K562 (cell line): ENCODE results near the gene PGK2. TPM values are rescaled to one million over a fixed set of nuclear protein-coding genes. Genes with fewer than 3 reads are reported as not detected.

Experiments
- CHD4 ChIP-seq: fragments of 200-600 bp; sonication (generic); IDR thresholded peaks from 3 replicates; pipeline ENCODE4 v1.6.1; 2012; ENCODE audit warnings: low read depth, mild to moderate bottlenecking, mixed read lengths, low read length, inconsistent platforms; ENCODE audit not compliant: insufficient read depth, insufficient replicate concordance, poor library complexity, severe bottlenecking
- FOXJ2 ChIP-seq: fragments of 200-800 bp; sonication (Bioruptor generic); IDR thresholded peaks from 2 replicates; pipeline ENCODE4 v1.6.1; 2016; ENCODE audit warnings: missing genetic modification characterization, missing compliant biosample characterization
- GATAD2B ChIP-seq: fragments of 450-650 bp; IDR thresholded peaks from 2 replicates; pipeline ENCODE4 v1.6.1; 2017; ENCODE audit warnings: mild to moderate bottlenecking, borderline replicate concordance
- HMBOX1 ChIP-seq: sonication (generic); IDR thresholded peaks from 2 replicates; pipeline ENCODE4 v1.6.1; 2016
- NCOA1 ChIP-seq: fragments of 450-650 bp; IDR thresholded peaks from 2 replicates; pipeline ENCODE4 v1.6.1; 2016; ENCODE audit warnings: low read depth
- NELFE ChIP-seq: IDR thresholded peaks from 2 replicates; pipeline ENCODE4 v1.6.1; 2011; ENCODE audit warnings: mild to moderate bottlenecking; ENCODE audit not compliant: insufficient read depth, insufficient read length
- PHB2 ChIP-seq: fragments of 450-650 bp; IDR thresholded peaks from 2 replicates; pipeline ENCODE4 v1.6.1; 2017; ENCODE audit warnings: low read depth
- POU5F1 ChIP-seq: fragments of 150-350 bp; IDR thresholded peaks from 2 replicates; pipeline ENCODE4 v1.6.1; 2014; ENCODE audit warnings: borderline replicate concordance, low read length, low read depth, mild to moderate bottlenecking; ENCODE audit not compliant: partially characterized antibody
- SETDB1 ChIP-seq: IDR thresholded peaks from one replicate; pipeline ENCODE4 v1.6.1; 2012; ENCODE audit warnings: low read length, control low read depth, inconsistent platforms
- SMARCE1 ChIP-seq: fragments of 450-650 bp; IDR thresholded peaks from 2 replicates; pipeline ENCODE4 v1.7.1; 2016; ENCODE audit warnings: mild to moderate bottlenecking
- STAT6 ChIP-seq: sonication (generic); formaldehyde crosslinking; IDR thresholded peaks from 2 replicates; pipeline ENCODE4 v1.8.1; 2023; ENCODE audit warnings: mild to moderate bottlenecking, missing genetic modification reagents
- TAL1 ChIP-seq: fragments of 450-650 bp; IDR thresholded peaks from 2 replicates; pipeline ENCODE4 v1.6.1; 2016; ENCODE audit warnings: mild to moderate bottlenecking
- ZNF263 ChIP-seq: sonication (generic); formaldehyde crosslinking; IDR thresholded peaks from 2 replicates; pipeline ENCODE4 v1.8.0; 2022; ENCODE audit warnings: mild to moderate bottlenecking, missing genetic modification reagents, borderline replicate concordance
- ZZZ3 ChIP-seq: fragments of 450-650 bp; IDR thresholded peaks from 2 replicates; pipeline ENCODE4 v1.6.1; 2016; ENCODE audit warnings: antibody characterized with exemption, mild to moderate bottlenecking, moderate library complexity
- polyA plus RNA-seq, 8 experiments: library from polyadenylated mRNA; depleted of rRNA in 4 of 8; stranded (reverse) in 5 of 8; unstranded in 3 of 8; fragments of >200 nt; fragmentation: Nextera tagmentation in 2 of 8; fragmentation: Illumina TruSeq in 1 of 8; extraction: Ambion mirVana in 2 of 8; extraction: Trizol in 1 of 8; gene quantifications; 2 replicates each; pipeline versions ENCODE4 v1.2.1 to v1.2.3, GENCODE V29; 2011 to 2014; ENCODE audit warnings: inconsistent platforms in 1 of 8, missing spikeins in 1 of 8
- total RNA-seq, 7 experiments: library from RNA; depleted of rRNA in 6 of 7; stranded (reverse); fragments of >200 nt in 6 of 7; fragmentation: Illumina TruSeq in 2 of 7; extraction: Trizol in 2 of 7; gene quantifications; 2 replicates each; pipeline versions ENCODE4 v1.2.1 to v1.2.3, GENCODE V29; 2011 to 2021; ENCODE audit warnings: low replicate concordance in 1 of 7
- TF ChIP-seq, protein P1 (sequence below): fragments of 250-450 bp; sonication (Bioruptor Pico); IDR thresholded peaks from 2 replicates; pipeline ENCODE4 v1.4.0; 2020; ENCODE audit warnings: mild to moderate bottlenecking, moderate library complexity, borderline replicate concordance
- TF ChIP-seq, protein P2 (sequence below): fragments of 450-650 bp; IDR thresholded peaks from 2 replicates; pipeline ENCODE4 v1.6.1; 2017; ENCODE audit warnings: antibody characterized with exemption, mild to moderate bottlenecking

Gene PGK2
- total and polyA plus RNA-seq, 9 of the 15 experiments (the other 6 are each of a cell fraction or from before 2014, with no cell fraction given): not detected

DNA sequence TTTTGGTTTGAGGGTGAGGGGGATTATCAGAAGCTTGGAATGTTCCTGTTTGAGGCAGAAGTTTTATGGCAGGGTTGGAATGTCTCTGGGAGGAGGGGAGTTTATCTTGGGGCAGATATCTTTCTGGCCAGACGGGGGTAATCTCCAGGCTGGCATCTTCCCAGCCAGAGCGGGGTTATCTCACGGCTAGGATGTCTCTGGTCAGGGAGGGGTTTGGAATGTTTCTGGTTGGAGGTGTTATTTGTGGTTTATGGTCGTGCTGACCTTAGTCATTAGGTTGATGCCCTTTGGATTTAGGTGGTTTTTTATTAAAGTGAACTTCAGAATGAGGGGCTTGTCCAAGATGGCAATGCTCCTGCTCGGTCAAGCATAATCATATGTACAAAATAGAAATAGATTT is 14.8 kb downstream of the PGK2 start (continued):
- TF ChIP-seq FOXJ2 (peak; percentile 36; the same call in 1 of the 2 replicates), CHD4 (no peak), PHB2 (peak; percentile 52; the same call in 1 of the 2 replicates), GATAD2B (0 out of 2 replicates have a peak, but pooled peaks have one; percentile 35), NELFE (no peak), STAT6 (CRISPR knock-in tag) (no peak), SETDB1 (no peak), TAL1 (peak; percentile 77), SMARCE1 (peak; percentile 73), ZZZ3 (no peak), ZNF263 (CRISPR knock-in tag) (no peak), POU5F1 (no peak), NCOA1 (peak; percentile 35; the same call in 1 of the 2 replicates), HMBOX1 (peak; percentile 13; the same call in 1 of the 2 replicates)
- TF ChIP-seq, protein P1, sequence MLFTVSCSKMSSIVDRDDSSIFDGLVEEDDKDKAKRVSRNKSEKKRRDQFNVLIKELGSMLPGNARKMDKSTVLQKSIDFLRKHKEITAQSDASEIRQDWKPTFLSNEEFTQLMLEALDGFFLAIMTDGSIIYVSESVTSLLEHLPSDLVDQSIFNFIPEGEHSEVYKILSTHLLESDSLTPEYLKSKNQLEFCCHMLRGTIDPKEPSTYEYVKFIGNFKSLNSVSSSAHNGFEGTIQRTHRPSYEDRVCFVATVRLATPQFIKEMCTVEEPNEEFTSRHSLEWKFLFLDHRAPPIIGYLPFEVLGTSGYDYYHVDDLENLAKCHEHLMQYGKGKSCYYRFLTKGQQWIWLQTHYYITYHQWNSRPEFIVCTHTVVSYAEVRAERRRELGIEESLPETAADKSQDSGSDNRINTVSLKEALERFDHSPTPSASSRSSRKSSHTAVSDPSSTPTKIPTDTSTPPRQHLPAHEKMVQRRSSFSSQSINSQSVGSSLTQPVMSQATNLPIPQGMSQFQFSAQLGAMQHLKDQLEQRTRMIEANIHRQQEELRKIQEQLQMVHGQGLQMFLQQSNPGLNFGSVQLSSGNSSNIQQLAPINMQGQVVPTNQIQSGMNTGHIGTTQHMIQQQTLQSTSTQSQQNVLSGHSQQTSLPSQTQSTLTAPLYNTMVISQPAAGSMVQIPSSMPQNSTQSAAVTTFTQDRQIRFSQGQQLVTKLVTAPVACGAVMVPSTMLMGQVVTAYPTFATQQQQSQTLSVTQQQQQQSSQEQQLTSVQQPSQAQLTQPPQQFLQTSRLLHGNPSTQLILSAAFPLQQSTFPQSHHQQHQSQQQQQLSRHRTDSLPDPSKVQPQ: no peak
- TF ChIP-seq, protein P2, sequence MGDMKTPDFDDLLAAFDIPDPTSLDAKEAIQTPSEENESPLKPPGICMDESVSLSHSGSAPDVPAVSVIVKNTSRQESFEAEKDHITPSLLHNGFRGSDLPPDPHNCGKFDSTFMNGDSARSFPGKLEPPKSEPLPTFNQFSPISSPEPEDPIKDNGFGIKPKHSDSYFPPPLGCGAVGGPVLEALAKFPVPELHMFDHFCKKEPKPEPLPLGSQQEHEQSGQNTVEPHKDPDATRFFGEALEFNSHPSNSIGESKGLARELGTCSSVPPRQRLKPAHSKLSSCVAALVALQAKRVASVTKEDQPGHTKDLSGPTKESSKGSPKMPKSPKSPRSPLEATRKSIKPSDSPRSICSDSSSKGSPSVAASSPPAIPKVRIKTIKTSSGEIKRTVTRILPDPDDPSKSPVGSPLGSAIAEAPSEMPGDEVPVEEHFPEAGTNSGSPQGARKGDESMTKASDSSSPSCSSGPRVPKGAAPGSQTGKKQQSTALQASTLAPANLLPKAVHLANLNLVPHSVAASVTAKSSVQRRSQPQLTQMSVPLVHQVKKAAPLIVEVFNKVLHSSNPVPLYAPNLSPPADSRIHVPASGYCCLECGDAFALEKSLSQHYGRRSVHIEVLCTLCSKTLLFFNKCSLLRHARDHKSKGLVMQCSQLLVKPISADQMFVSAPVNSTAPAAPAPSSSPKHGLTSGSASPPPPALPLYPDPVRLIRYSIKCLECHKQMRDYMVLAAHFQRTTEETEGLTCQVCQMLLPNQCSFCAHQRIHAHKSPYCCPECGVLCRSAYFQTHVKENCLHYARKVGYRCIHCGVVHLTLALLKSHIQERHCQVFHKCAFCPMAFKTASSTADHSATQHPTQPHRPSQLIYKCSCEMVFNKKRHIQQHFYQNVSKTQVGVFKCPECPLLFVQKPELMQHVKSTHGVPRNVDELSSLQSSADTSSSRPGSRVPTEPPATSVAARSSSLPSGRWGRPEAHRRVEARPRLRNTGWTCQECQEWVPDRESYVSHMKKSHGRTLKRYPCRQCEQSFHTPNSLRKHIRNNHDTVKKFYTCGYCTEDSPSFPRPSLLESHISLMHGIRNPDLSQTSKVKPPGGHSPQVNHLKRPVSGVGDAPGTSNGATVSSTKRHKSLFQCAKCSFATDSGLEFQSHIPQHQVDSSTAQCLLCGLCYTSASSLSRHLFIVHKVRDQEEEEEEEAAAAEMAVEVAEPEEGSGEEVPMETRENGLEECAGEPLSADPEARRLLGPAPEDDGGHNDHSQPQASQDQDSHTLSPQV: peak; percentile 78
